ENCODE data around the gene ATG2A. TPM values are rescaled to one million over a fixed set of nuclear protein-coding genes. Genes with fewer than 3 reads are reported as not detected.

The ATG2A gene
- total and polyA plus RNA-seq, 9 of the 15 experiments (the other 6 are each of a cell fraction or from before 2014, with no cell fraction given), result 0.25 to 45.9 (median 5.2) TPM

DNA sequence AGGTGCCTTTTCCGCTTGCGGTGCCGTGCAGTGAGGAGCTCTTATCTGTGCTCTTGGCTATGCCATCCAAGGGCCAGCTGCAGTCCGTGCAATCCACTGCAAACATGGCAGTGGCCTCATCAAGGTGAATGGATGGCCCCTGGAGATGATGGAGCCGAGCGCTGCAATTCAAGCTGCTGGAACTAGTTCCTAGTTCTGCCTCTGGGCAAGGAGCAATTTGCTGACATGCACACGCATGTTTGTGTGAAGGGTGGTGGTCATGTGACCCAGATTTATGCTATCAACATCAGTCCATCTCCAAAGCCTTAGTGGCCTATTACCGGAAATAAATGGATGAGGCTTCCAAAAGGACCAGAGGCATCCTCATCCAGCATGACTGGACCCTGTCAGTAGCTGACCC is 35.5 kb downstream of the ATG2A start:
- H4K20me1 ChIP-seq (replicated peaks; ENCODE audit: control insufficient read depth, insufficient read depth, low read length), result peaks cover 4% of the 10 kb centered on the region; the same call in 1 of the 2 replicates
- peaks cover 31% of the 10 kb centered on the region for H3K79me2 ChIP-seq (ENCODE audit: control insufficient read depth, insufficient read depth, low read length)
- H3K4me1 ChIP-seq (replicated peaks in 1 of 2; ENCODE audit: control insufficient read depth in 2 of 2, insufficient read depth in 2 of 2, low read length in 2 of 2), result peaks cover 29 to 61% of the 10 kb centered on the region in 2 experiments
- H3K36me3 ChIP-seq (ENCODE audit: control insufficient read depth, insufficient read depth, low read length), result no peaks in the 10 kb centered on the region
- H3K9me3 ChIP-seq (replicated peaks; ENCODE audit: control insufficient read depth, insufficient read depth, low read depth, low read length), result no peaks in the 10 kb centered on the region
- no peak overlapping the region for H2AFZ ChIP-seq (ENCODE audit: low read depth, low read length)
- ATAC-seq (no peak), FAIRE-seq (no peak), DNase-seq (ENCODE audit: extremely low read depth in 1 of 4, low spot score in 3 of 4) (no peak)
- no peaks in the 10 kb centered on the region for H3K9me1 ChIP-seq (ENCODE audit: control insufficient read depth, insufficient read depth, low read length)
- 51% methylated on average over 8 of the region's 8 CpGs for WGBS (ENCODE audit: insufficient coverage, low coverage, missing lambda C conversion rate)
- H3K4me2 ChIP-seq (ENCODE audit: insufficient read depth, low read length), result no peak overlapping the region
- in situ Hi-C loops (cut with MboI), result no loop called here
- H3K4me3 ChIP-seq, result no peak overlapping the region
- ChIA-PET POLR2A (interaction anchor here (0.7 to 9.0 kb wide), 3 partner anchors 16 to 215 kb away, joined by 5 to 109 read pairs (median 5); no protein-coding TSS in a partner anchor), CTCF (ENCODE audit: low intra/inter-chr PET ratio) (no interaction called here)
- no peaks in the 10 kb centered on the region for H3K27me3 ChIP-seq (ENCODE audit: control insufficient read depth in 2 of 2, insufficient read depth in 2 of 2, low read length in 2 of 2)
- no TSS peak for BruUV-seq (replicated peaks)
- intact Hi-C loops (cut with micrococcal nuclease), result loop anchor here (10.0 kb wide), 1 partner anchor 233 kb away; the partner anchor contains the start of genes TM7SF2 and ZNHIT2
- peak overlapping the region in 1 of 2 experiments; percentile 37; a peak in 1 of 4 replicates for H3K9ac ChIP-seq (ENCODE audit: insufficient read depth in 1 of 2, low read depth in 2 of 2, low read length in 2 of 2)
- no peak overlapping the region for H3K27ac ChIP-seq (ENCODE audit: extremely low read depth, low read depth, low read length)
- no peak for TF ChIP-seq ZC3H11A (IDR thresholded peaks at IDR 0.05; ENCODE audit: low read depth, low read length)
- no peak for TF ChIP-seq ZFP30 (CRISPR knock-in tag; IDR thresholded peaks at IDR 0.05; ENCODE audit: borderline replicate concordance)
- TF ChIP-seq ERF (CRISPR knock-in tag; IDR thresholded peaks at IDR 0.05), result no peak
- no peak for TF ChIP-seq MCM3 (IDR thresholded peaks at IDR 0.05)
- no peak for TF ChIP-seq RAD21 (CRISPR knock-in tag; conservative IDR thresholded peaks at IDR 0.05 in 1 of 2, IDR thresholded peaks at IDR 0.05 in 1 of 2)
- no peak for TF ChIP-seq PYGO2 (tag; IDR thresholded peaks at IDR 0.05)
- TF ChIP-seq, protein P1, sequence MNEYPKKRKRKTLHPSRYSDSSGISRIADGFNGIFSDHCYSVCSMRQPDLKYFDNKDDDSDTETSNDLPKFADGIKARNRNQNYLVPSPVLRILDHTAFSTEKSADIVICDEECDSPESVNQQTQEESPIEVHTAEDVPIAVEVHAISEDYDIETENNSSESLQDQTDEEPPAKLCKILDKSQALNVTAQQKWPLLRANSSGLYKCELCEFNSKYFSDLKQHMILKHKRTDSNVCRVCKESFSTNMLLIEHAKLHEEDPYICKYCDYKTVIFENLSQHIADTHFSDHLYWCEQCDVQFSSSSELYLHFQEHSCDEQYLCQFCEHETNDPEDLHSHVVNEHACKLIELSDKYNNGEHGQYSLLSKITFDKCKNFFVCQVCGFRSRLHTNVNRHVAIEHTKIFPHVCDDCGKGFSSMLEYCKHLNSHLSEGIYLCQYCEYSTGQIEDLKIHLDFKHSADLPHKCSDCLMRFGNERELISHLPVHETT (CRISPR knock-in tag; conservative IDR thresholded peaks at IDR 0.05 in 1 of 2, IDR thresholded peaks at IDR 0.05 in 1 of 2), result no peak
- no peak for TF ChIP-seq COPS2 (conservative IDR thresholded peaks at IDR 0.05)
- no peak for TF ChIP-seq SETDB1 (IDR thresholded peaks at IDR 0.05; ENCODE audit: low read length)
- TF ChIP-seq, protein P2, sequence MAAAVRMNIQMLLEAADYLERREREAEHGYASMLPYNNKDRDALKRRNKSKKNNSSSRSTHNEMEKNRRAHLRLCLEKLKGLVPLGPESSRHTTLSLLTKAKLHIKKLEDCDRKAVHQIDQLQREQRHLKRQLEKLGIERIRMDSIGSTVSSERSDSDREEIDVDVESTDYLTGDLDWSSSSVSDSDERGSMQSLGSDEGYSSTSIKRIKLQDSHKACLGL (CRISPR knock-in tag; IDR thresholded peaks at IDR 0.05; ENCODE audit: borderline replicate concordance, poor library complexity, severe bottlenecking), result no peak
- TF ChIP-seq SIRT6 (IDR thresholded peaks at IDR 0.05; ENCODE audit: low read depth, low read length), result no peak
- peak; percentile 81; the same call in 1 of the 2 replicates for TF ChIP-seq TOE1 (IDR thresholded peaks at IDR 0.05; ENCODE audit: borderline replicate concordance)
- no peak for TF ChIP-seq TOE1 (CRISPR knock-in tag; IDR thresholded peaks at IDR 0.05; ENCODE audit: borderline replicate concordance, low read depth)
- TF ChIP-seq, protein P3, sequence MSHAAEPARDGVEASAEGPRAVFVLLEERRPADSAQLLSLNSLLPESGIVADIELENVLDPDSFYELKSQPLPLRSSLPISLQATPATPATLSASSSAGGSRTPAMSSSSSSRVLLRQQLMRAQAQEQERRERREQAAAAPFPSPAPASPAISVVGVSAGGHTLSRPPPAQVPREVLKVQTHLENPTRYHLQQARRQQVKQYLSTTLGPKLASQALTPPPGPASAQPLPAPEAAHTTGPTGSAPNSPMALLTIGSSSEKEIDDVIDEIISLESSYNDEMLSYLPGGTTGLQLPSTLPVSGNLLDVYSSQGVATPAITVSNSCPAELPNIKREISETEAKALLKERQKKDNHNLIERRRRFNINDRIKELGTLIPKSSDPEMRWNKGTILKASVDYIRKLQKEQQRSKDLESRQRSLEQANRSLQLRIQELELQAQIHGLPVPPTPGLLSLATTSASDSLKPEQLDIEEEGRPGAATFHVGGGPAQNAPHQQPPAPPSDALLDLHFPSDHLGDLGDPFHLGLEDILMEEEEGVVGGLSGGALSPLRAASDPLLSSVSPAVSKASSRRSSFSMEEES (CRISPR knock-in tag; IDR thresholded peaks at IDR 0.05), result peak; percentile 96
- TF ChIP-seq ZNF263 (CRISPR knock-in tag; IDR thresholded peaks at IDR 0.05; ENCODE audit: borderline replicate concordance), result no peak
- TF ChIP-seq NRF1 (conservative IDR thresholded peaks at IDR 0.05 in 1 of 2, IDR thresholded peaks at IDR 0.05 in 1 of 2), result peak in 1 of 2 experiments; percentile 34; a peak in 2 of 4 replicates
- TF ChIP-seq EP300 (IDR thresholded peaks at IDR 0.05; ENCODE audit: low read length), result no peak

Data from K562 (cell line).